Activated CD4-positive, alpha-beta T cell treated with anti-CD3 and anti-CD28 coated beads, Interleukin-2, amount 10 ng/mL, durations not matched to agents 24 days and 14 days (primary cell): ENCODE measurements around the gene NRN1. TPM values are rescaled to one million over a fixed set of nuclear protein-coding genes. Genes with fewer than 3 reads are reported as not detected.

Source experiments
- DNase-seq: peaks from one replicate; pipeline ENCODE4 v3.0.0; 2022
- H3K27ac Mint-ChIP-seq: one replicate; pipeline ENCODE4 v1.8.0; 2022; ENCODE audit warnings: mild to moderate bottlenecking, mixed read lengths
- H3K27me3 Mint-ChIP-seq: one replicate; pipeline ENCODE4 v1.8.0; 2022; ENCODE audit warnings: mixed read lengths
- H3K36me3 Mint-ChIP-seq: one replicate; pipeline ENCODE4 v1.8.0; 2022; ENCODE audit warnings: low read depth, mild to moderate bottlenecking, mixed read lengths
- H3K4me1 Mint-ChIP-seq: one replicate; pipeline ENCODE4 v1.8.0; 2021; ENCODE audit warnings: mixed read lengths
- H3K4me3 Mint-ChIP-seq: one replicate; pipeline ENCODE4 v1.8.0; 2022; ENCODE audit warnings: mild to moderate bottlenecking, moderate library complexity, mixed read lengths
- H3K9me3 Mint-ChIP-seq: one replicate; pipeline ENCODE4 v1.8.0; 2021; ENCODE audit warnings: mixed read lengths
- intact Hi-C: fragments of 100-400 bp; cut with micrococcal nuclease; formaldehyde crosslinking; loops from one replicate; pipeline ENCODE4 v1.15.1; 2023
- total RNA-seq: library from RNA; stranded (reverse); gene quantifications from 2 replicates; pipeline ENCODE4 v1.2.3, GENCODE V29; 2022

The NRN1 gene
- total RNA-seq, 1 donor from 2014 or later: 4.8 TPM

DNA sequence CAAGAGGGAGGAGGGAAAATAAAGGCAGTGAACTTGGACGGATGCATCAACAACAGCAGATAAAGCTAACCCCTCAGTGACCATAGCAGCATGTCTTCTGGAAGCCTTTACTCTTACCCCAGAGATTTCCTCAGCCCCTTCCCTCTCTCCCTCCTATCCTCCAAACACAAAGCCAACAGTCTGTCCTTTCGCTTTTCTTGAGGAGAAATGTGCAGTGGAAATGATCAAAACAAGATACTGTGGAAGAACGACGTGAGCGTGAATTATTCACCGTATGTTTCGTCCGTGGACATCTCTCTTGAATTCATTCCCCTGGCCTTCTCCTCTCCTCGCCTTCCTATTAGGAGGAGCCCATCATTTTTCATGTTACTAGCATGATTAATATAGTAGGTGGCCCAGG lies 8.5 kb downstream of the NRN1 start:
- H3K4me1 Mint-ChIP-seq: peaks cover 51% of the 10 kb centered on the region

DNA sequence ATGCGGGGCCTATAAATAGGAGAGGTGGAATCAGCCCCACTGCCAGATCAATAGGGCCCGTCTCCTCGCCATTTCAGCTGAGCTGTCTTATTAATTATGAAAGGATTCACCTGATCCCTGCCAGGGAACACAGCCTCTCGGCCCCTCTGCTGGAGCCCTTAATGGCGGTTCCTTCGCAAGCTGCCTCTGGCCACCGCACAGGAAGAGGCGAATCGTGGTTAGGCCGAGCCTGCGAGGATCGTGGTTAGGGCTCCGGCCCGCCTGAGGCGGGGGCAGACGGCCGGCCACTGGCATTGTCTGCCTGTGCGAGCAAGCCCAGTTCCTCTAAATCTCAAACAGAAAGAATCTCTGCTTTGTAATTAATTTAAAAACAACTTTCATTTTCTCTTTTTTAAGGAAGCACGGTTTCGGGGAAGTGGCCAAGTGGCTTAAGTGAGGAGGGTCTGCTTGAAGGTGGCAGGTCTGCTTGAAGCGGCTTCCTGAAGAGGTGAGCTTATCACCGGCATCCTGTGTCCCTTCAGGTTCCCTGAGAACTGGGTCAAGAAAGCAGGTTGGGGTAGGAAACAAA lies 9.2 kb downstream of the NRN1 start:
- intact Hi-C loops: loop anchor here (1.0 to 5.0 kb wide), 4 partner anchors 11 to 527 kb away; no protein-coding TSS in a partner anchor
- Mint-ChIP-seq H3K36me3 (peaks cover 26% of the 10 kb centered on the region), H3K27me3 (peaks cover 84% of the 10 kb centered on the region), H3K27ac (peak overlapping the region; percentile 45), H3K4me3 (peak overlapping the region; percentile 88), H3K9me3 (peaks cover 35% of the 10 kb centered on the region), H3K4me1 (peaks cover 50% of the 10 kb centered on the region)
- DNase-seq: peak; percentile 70

More for the DNA sequence above, 8.5 kb downstream of the NRN1 start:
- Mint-ChIP-seq H3K27ac (no peak overlapping the region), H3K9me3 (peaks cover 35% of the 10 kb centered on the region), H3K4me3 (peak overlapping the region; percentile 67), H3K27me3 (peaks cover 85% of the 10 kb centered on the region), H3K36me3 (peaks cover 29% of the 10 kb centered on the region)
- DNase-seq: no peak
- intact Hi-C loops: loop anchor here (5.0 kb wide), 1 partner anchor 131 kb away; no protein-coding TSS in a partner anchor

DNA sequence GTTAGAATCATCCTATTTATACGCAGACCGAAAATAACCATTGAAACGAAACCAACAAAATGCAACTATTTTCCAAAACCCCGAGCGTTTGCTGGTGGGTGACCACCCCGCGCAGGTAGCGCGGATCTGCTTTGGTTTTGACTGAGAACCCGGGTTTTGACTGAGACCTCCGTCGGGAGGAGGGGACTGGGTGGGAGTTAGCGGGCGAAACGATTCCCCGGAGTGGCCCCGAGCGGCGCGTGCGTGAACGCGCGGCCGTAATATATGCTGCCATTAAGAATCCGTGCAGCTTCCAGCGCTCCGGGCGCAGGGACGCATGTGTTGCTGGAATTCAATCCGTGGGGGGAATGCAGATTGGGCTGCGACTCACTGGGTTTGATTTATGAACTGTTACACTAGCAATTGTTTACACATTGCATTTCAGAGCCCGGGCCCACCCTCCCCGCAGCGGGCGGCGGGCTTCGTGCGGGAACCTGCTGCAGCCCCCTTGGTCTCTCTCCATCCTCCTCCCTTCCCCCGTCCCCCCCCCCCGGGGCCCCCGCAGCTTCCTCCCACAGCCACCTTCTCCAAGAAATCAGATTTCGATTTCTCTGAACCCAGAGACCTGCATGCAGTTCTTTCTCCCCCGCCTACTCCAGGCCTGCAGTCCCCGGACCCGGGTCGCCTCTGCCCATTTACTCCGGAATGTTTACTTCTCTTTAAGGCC lies 9.9 kb downstream of the NRN1 start:
- peaks cover 86% of the 10 kb centered on the region for H3K27me3 Mint-ChIP-seq
- H3K4me1 Mint-ChIP-seq: peaks cover 49% of the 10 kb centered on the region
- H3K27ac Mint-ChIP-seq: peak overlapping the region; percentile 45

DNA sequence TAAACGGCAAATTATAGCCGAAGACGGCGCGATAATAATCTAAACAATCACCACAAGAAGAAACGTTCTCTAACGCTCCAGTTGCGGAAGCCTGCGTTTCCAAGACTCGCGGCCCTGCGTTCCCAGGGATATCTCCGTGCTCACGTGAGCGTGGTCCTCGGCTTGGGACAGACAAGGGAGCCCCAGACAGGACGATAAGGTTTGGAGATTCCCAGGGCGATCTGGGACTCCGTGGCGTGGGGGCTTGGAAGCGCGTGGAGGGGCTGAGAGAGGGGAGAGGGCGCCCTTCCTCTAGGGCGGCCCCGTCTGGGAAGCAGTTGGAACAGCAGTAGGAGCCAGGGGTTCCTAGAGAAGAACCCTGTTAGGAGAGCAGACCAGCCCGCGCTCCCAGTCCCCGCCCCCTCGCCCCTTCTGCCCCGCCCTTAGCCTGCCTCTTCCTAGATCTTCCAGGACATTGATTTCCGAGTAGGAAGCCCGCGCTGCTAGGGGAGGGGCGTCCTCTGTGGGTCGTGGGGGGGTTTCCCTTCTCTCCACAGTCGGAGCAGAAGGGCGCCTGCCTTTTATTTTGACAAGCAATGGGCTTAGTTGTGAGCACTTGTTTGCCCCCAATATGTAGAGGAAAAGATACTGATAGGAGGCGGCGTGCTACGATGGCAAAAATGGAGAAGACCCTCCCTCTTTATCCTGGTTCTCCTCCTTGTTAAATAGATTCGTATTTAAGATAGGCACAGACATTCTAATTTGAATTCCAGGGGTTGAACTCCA lies 10.6 kb downstream of the NRN1 start:
- H3K4me1 Mint-ChIP-seq: peaks cover 45% of the 10 kb centered on the region
- peak; percentile 72 for DNase-seq

More for the DNA sequence above, 9.9 kb downstream of the NRN1 start:
- DNase-seq: peak; percentile 77
- Mint-ChIP-seq H3K9me3 (peaks cover 35% of the 10 kb centered on the region), H3K36me3 (peaks cover 26% of the 10 kb centered on the region), H3K4me3 (peak overlapping the region; percentile 88)
- intact Hi-C loops: loop anchor here (1.0 to 5.0 kb wide), 5 partner anchors 7 to 526 kb away; no protein-coding TSS in a partner anchor

DNA sequence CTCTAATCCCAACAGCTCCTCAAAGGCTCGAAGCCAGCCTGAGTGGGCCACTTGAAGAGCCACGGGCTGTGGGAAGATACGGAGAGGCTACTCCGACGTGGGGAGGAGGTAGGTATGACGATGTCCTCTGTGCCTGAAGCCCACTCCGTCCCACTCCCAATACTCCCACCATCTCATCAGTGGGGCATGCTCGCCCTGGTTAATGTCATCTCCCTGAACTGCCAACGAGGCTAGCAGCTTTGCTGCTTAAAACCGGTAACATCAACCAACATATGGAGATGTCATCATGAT lies 11.1 kb downstream of the NRN1 start:
- peak overlapping the region; percentile 88 for H3K4me3 Mint-ChIP-seq
- peaks cover 22% of the 10 kb centered on the region for H3K36me3 Mint-ChIP-seq
- peak; percentile 72 for DNase-seq
- H3K27ac Mint-ChIP-seq: peak overlapping the region; percentile 43
- peaks cover 47% of the 10 kb centered on the region for H3K4me1 Mint-ChIP-seq
- H3K9me3 Mint-ChIP-seq: peaks cover 35% of the 10 kb centered on the region
- intact Hi-C loops: loop anchor here (5.0 kb wide), 1 partner anchor 128 kb away; no protein-coding TSS in a partner anchor
- H3K27me3 Mint-ChIP-seq: peaks cover 85% of the 10 kb centered on the region

More for the DNA sequence above, 10.6 kb downstream of the NRN1 start:
- peak overlapping the region; percentile 88 for H3K4me3 Mint-ChIP-seq
- H3K27me3 Mint-ChIP-seq: peaks cover 85% of the 10 kb centered on the region
- H3K36me3 Mint-ChIP-seq: peaks cover 22% of the 10 kb centered on the region
- H3K9me3 Mint-ChIP-seq: peaks cover 35% of the 10 kb centered on the region
- H3K27ac Mint-ChIP-seq: peak overlapping the region; percentile 45
- intact Hi-C loops: loop anchor here (1.0 to 5.0 kb wide), 4 partner anchors 8 to 525 kb away; no protein-coding TSS in a partner anchor

DNA sequence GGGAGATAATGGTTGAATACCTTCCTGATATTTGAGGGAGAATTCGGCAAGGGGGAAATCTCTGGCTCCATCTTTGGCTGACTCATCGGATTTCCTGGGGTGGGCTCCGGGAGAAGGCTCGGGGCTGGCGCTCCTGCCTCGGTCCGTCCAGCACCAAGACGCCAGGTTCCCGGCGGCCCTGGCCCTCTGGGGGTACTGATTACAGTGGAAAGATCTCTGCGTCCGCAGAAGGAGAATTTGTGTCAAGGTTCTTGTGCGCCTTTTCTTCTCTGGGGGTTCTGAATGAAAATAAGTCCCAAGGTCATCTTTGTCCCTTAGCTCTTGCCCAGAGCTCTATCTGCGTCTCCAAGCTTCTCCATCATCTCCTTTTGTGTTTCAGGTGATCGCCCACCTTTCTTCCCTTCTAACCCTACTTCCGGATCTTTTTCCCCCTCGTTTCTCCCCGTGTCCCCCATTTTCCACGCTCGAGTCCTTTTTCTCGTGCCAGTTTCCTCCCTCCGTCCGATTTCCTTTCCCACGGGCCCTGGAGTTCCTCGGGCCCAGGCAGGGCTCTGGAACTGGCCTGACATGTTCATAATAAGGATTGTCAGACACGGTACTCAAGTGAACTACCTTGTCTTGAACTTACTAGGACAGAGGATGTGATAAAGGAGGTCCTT lies 11.6 kb downstream of the NRN1 start:
- Mint-ChIP-seq H3K4me3 (peak overlapping the region; percentile 88), H3K36me3 (peaks cover 18% of the 10 kb centered on the region), H3K27me3 (peaks cover 82% of the 10 kb centered on the region), H3K4me1 (peaks cover 46% of the 10 kb centered on the region), H3K9me3 (peaks cover 31% of the 10 kb centered on the region), H3K27ac (peak overlapping the region; percentile 43)
- intact Hi-C loops: loop anchor here (5.0 kb wide), 1 partner anchor 128 kb away; no protein-coding TSS in a partner anchor
- no peak for DNase-seq

DNA sequence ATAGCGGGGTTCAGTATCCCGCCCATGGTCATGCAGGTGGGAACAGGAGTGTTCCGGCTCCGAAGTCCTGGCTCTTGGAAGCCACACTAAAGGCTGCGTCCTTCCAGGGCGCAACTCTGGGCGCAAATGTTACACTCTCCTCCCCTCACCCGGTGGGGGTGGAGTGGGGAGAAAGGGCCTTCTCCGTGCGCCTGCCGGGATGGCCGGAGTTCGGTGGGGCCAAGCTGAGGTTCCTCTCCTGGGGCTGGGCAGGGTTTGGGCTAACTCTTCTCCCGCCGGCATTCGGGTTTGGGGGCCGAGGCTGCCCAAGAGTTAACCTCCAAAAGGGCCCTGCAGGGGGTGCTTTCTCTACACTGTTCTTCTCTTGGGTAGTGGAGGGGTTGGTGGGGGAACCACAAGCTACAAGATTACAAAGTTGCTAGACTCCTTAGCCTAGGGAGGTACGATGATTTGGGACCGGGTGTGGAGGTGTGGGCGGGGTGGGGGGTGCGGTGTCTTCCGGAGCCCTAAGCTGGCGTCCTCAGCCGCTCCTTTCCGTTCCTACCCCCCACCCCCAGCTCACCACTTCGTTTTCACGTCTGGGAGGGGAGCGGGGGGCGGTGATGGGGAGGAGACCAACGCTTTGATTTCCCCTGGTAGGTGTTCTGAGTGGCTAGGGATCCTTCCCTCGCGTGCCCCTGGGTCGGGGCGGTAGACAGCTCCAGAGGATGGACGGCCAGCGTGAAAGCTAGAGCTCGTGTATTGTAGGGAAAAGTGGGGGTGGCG lies 12.3 kb downstream of the NRN1 start:
- H3K27me3 Mint-ChIP-seq: peaks cover 80% of the 10 kb centered on the region
- intact Hi-C loops: no loop called here
- no peak for DNase-seq
- peaks cover 11% of the 10 kb centered on the region for H3K36me3 Mint-ChIP-seq
- H3K4me3 Mint-ChIP-seq: peak overlapping the region; percentile 88
- H3K4me1 Mint-ChIP-seq: peaks cover 39% of the 10 kb centered on the region
- no peak overlapping the region for H3K27ac Mint-ChIP-seq
- H3K9me3 Mint-ChIP-seq: peaks cover 24% of the 10 kb centered on the region

DNA sequence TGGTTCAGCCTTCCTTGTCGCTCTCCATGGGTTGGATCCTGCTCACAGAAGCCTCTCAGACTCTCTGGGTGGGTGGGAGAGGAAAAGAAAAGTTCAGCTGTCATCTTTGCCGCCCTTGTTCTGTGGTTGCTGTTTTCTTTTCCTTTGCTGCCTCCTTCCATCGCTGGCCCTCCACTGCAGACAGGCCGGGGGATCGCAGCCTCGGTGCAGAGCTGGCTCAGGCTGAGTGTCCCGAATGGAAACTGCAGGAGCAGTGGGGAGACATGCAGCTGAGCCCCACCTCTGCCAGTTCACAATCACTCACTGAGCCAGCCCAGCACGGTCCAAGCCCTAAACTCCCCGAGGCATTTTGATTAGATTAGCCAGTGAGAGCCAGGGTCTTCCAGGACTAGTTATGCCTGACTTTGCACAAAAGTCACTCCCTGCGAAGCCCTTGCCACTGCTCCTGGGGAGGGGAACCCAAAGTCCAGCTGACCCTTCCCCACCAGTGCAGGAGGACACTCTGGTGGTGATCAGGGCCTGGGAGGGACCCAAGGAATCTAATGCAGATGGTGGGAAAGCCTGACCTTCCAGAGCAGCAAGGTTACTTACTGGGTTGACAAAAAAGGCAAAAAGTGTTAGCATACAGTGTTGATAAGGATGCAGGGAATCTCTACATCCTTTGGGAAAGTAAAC lies 14.0 kb downstream of the NRN1 start:
- intact Hi-C loops: no loop called here
- Mint-ChIP-seq H3K4me1 (peaks cover 37% of the 10 kb centered on the region), H3K4me3 (no peak overlapping the region), H3K27ac (no peak overlapping the region), H3K36me3 (peaks cover 4% of the 10 kb centered on the region), H3K9me3 (peaks cover 28% of the 10 kb centered on the region), H3K27me3 (peaks cover 77% of the 10 kb centered on the region)
- no peak for DNase-seq

DNA sequence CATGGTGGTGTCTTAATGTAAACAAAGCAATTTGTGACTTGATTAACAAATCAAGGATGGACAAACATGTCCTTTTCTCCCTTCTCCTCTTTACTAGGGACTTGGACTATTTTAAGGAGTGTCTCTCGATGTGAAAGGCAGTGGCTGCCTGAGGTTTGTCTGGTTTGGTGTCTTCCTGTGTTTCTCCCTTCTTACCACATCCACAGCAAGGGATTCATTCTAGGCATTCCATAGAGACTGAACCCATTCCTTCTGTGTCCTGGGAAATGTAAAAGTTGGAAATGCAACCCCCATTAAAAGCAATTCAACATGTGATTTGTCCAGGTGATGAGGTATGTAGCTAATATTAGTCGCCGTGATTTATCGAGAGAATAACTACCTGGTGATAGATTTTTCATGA lies 15.9 kb downstream of the NRN1 start:
- DNase-seq: no peak
- H3K27ac Mint-ChIP-seq: no peak overlapping the region
- no peak overlapping the region for H3K4me3 Mint-ChIP-seq
- H3K4me1 Mint-ChIP-seq: peaks cover 37% of the 10 kb centered on the region
- H3K27me3 Mint-ChIP-seq: peaks cover 62% of the 10 kb centered on the region
- peaks cover 27% of the 10 kb centered on the region for H3K9me3 Mint-ChIP-seq
- peaks cover 4% of the 10 kb centered on the region for H3K36me3 Mint-ChIP-seq
- intact Hi-C loops: no loop called here

DNA sequence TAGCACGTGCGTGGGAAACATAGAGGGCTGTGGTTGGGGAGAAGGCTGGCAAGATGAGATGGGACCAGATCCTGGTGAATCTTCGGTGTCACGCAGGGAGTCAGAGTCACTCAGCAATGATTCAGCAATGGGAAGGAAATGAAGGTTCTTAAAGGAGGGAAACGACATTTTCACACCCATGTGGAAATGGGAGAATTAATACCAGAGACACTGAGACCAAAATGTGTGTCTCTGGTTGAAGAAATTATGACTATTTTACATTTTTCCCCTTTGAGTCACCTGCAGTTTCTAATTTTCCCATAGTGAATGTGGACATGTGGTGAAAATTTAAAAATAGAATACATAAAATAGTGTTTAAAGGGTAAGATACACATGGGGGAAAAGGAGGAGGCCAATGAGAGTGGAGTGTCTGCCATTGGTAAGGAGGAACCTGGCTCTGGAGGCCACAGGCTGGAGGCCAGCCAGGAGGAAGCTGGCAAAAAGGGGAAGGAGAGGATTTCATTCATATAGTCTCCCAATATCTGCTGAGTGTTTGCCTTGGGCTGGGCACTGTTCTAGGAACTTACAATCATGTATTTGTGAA lies 17.5 kb downstream of the NRN1 start:
- DNase-seq: no peak
- intact Hi-C loops: loop anchor here (5.0 to 10.0 kb wide), 3 partner anchors 472 to 704 kb away; no protein-coding TSS in a partner anchor
- Mint-ChIP-seq H3K9me3 (peaks cover 14% of the 10 kb centered on the region), H3K4me1 (peaks cover 31% of the 10 kb centered on the region), H3K36me3 (no peaks in the 10 kb centered on the region), H3K4me3 (no peak overlapping the region), H3K27me3 (peaks cover 50% of the 10 kb centered on the region), H3K27ac (no peak overlapping the region)

DNA sequence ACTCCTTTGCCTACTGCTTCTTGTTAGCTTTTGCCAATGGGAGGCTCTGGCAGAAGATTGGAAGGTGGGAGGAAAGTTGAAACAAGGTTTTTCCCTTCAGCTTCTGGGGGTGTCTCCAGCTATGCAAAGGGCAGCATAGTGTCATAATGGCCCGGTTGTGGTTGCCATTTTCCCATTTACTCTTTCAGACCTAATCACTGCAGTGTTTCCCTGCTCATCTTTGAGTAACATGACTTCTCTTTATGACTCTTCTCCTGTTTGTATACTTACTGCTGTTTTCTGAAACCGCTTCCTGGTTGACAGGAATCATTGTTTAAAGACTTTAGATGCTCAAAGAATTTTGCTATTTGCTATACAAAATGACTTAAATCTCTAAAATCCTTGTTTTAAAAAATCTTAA lies 19.9 kb downstream of the NRN1 start:
- peaks cover 8% of the 10 kb centered on the region for H3K9me3 Mint-ChIP-seq
- intact Hi-C loops: loop anchor here (5.0 to 10.0 kb wide), 3 partner anchors 470 to 702 kb away; no protein-coding TSS in a partner anchor
- peak; percentile 64 for DNase-seq
- H3K27ac Mint-ChIP-seq: no peak overlapping the region
- H3K4me3 Mint-ChIP-seq: peak overlapping the region; percentile 20
- H3K4me1 Mint-ChIP-seq: peaks cover 42% of the 10 kb centered on the region
- H3K36me3 Mint-ChIP-seq: no peaks in the 10 kb centered on the region
- H3K27me3 Mint-ChIP-seq: peaks cover 28% of the 10 kb centered on the region
